HEK293T (cell line): ENCODE data around the gene CADM4.
"Not testable (repeated sequence)": the region's sequence is repeated elsewhere in the genome, so short reads cannot be mapped to it uniquely, and the experiment has no call there.

Experiments
- CTCF ChIA-PET: fragments of 350-600 bp; formaldehyde crosslinking; extraction: SDS; loops from one replicate; lab custom pipeline; 2021; ENCODE audit warnings: antibody characterized with exemption, inconsistent platforms; lab: Yijun Ruan, JAX
- POLR2A ChIA-PET: fragments of 350-600 bp; formaldehyde crosslinking; extraction: SDS; loops from one replicate; lab custom pipeline; 2020; ENCODE audit warnings: antibody characterized with exemption, inconsistent platforms; lab: Yijun Ruan, JAX
- DNase-seq: peaks from one replicate; pipeline ENCODE4 v3.0.0; 2012; ENCODE audit warnings: mixed read lengths; ENCODE audit errors: extremely low spot score
- ARNT ChIP-seq: fragments of 450-650 bp; IDR thresholded peaks from 2 replicates; pipeline ENCODE4 v1.6.1; 2017; ENCODE audit warnings: mild to moderate bottlenecking
- BHLHE40 ChIP-seq: fragments of 450-650 bp; IDR thresholded peaks from 2 replicates; pipeline ENCODE4 v1.6.1; 2016; ENCODE audit warnings: mild to moderate bottlenecking, moderate library complexity, borderline replicate concordance
- CTBP1 ChIP-seq: fragments of 450-650 bp; IDR thresholded peaks from 2 replicates; pipeline ENCODE4 v1.6.1; 2016; ENCODE audit warnings: borderline replicate concordance
- ELF4 ChIP-seq: fragments of 450-650 bp; IDR thresholded peaks from 2 replicates; pipeline ENCODE4 v1.6.1; 2017; ENCODE audit warnings: antibody characterized with exemption
- FOXA1 ChIP-seq: fragments of 450-650 bp; IDR thresholded peaks from 2 replicates; pipeline ENCODE4 v1.6.1; 2016; ENCODE audit warnings: mild to moderate bottlenecking
- FOXK2 ChIP-seq: fragments of 450-650 bp; IDR thresholded peaks from 2 replicates; pipeline ENCODE4 v1.6.1; 2016; ENCODE audit warnings: mild to moderate bottlenecking
- FOXM1 ChIP-seq: fragments of 450-650 bp; IDR thresholded peaks from 2 replicates; pipeline ENCODE4 v1.6.1; 2017; ENCODE audit warnings: mild to moderate bottlenecking, borderline replicate concordance
- HDGF ChIP-seq: fragments of 450-650 bp; IDR thresholded peaks from 2 replicates; pipeline ENCODE4 v1.6.1; 2017; ENCODE audit warnings: antibody characterized with exemption, borderline replicate concordance
- L3MBTL2 ChIP-seq: fragments of 450-650 bp; conservative IDR thresholded peaks from 2 replicates; pipeline ENCODE4 v1.6.1; 2016; ENCODE audit warnings: mild to moderate bottlenecking
- LEF1 ChIP-seq: fragments of 450-650 bp; IDR thresholded peaks from 2 replicates; pipeline ENCODE4 v1.6.1; 2017; ENCODE audit warnings: mild to moderate bottlenecking, borderline replicate concordance
- NFRKB ChIP-seq: fragments of 450-650 bp; IDR thresholded peaks from 2 replicates; pipeline ENCODE4 v1.6.1; 2016; ENCODE audit warnings: mild to moderate bottlenecking, moderate library complexity
- SP1 ChIP-seq: fragments of 450-650 bp; IDR thresholded peaks from 2 replicates; pipeline ENCODE4 v1.6.1; 2017
- SUZ12 ChIP-seq: fragments of 450-650 bp; IDR thresholded peaks from 2 replicates; pipeline ENCODE4 v1.6.1; 2016; ENCODE audit warnings: mild to moderate bottlenecking
- TARDBP ChIP-seq: fragments of 450-650 bp; IDR thresholded peaks from 2 replicates; pipeline ENCODE4 v1.6.1; 2016
- ZNF384 ChIP-seq: fragments of 450-650 bp; IDR thresholded peaks from 2 replicates; pipeline ENCODE4 v1.6.1; 2016
- TF ChIP-seq, protein P1 (sequence below): fragments of 450-650 bp; IDR thresholded peaks from 2 replicates; pipeline ENCODE4 v1.6.1; 2016

CADM4 gene

DNA sequence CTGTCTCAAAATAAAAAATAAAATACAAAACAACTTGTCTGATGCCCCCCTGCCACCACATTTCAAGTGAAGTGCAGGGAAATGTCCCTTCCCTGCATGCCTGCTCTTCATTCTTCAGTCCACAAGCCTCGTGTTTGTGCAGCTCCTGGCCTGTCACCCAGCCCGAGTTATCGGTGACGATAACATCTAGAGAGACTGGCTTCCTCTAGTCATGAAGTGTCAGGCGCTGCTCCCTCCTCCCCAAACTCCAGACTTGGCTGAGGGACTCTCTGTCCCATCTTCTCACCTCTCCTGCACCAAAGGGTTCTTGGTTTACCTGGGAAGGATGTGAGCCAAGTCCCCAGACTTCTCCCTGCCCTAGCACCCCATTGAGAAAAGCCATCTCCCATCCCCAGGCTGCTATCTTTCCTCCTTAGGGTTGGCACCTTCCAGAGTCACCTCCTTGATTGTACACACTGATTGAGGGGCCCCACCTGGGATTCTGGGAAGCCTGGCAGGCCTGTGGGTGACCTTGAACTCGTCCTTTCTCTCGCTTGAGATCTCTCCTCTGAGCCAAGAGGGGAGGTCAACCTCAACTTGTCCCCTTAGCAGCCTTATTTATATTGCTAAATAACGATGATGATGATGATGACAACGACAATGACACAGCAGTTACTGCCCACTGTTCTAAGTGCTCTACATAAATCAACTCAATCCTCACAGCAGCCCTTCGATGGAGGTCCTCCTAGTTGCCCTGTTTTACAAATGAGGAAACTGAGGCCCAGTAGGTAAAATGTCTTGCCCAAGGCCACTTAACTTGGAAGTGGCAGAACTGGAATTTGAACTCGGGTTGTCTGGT lies 43.4 kb upstream of the CADM4 start:
- ChIA-PET CTCF (interaction anchor here (0.7 kb wide), 1 partner anchor 14 kb away, joined by 3 read pairs; no protein-coding TSS in a partner anchor), POLR2A (no interaction called here)
- DNase-seq = no peak

DNA sequence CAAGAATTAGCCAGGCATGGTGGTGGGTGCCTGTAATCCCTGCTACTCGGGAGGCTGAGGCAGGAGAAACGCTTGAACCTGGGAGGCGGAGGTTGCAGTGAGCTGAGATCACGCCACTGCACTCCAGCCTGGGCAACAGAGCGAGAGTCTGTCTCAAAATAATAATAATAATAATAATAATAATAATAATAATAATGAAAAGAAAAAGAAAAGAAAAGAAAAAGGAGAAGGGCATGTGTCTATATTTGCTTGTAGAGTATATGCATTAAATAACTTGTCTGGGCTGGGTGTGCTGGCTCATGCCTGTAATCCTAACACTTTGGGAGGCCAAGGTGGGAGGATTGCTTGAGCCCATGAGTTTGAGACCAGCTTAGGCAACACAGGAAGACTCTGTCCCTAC lies 42.6 kb upstream of the CADM4 start:
- CTCF ChIA-PET = interaction anchor here (0.7 kb wide), 1 partner anchor 14 kb away, joined by 3 read pairs; no protein-coding TSS in a partner anchor
- POLR2A ChIA-PET, DNase-seq: not testable (repeated sequence)

More for the DNA sequence above, 43.4 kb upstream of the CADM4 start:
- TF ChIP-seq BHLHE40 (no peak), ARNT (no peak), NFRKB (no peak)
- TF ChIP-seq, protein P1, sequence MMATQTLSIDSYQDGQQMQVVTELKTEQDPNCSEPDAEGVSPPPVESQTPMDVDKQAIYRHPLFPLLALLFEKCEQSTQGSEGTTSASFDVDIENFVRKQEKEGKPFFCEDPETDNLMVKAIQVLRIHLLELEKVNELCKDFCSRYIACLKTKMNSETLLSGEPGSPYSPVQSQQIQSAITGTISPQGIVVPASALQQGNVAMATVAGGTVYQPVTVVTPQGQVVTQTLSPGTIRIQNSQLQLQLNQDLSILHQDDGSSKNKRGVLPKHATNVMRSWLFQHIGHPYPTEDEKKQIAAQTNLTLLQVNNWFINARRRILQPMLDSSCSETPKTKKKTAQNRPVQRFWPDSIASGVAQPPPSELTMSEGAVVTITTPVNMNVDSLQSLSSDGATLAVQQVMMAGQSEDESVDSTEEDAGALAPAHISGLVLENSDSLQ = no peak

DNA sequence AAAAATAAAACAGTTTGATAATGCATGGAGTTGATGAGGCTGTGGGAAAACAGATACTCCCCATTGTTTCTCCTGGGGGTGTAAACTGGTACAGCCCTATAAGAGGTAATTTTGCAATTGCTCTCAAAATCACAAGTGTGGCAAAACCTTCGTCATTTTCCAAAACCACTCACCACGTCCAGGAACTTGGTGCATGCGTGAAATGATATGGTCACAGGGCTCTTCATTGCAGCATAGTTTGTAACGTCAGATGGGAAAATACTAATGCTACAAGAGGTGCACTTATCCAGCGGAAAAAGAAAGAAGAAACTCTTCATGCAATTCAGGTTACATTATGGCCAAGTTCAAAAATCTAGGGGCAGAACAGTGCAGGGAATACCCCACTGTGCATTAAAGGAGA lies 42.2 kb upstream of the CADM4 start:
- no peak for DNase-seq
- POLR2A ChIA-PET = no interaction called here
- CTCF ChIA-PET = interaction anchor here (0.7 kb wide), 1 partner anchor 13 kb away, joined by 3 read pairs; no protein-coding TSS in a partner anchor
- no peak for TF ChIP-seq NFRKB
- TF ChIP-seq FOXM1 = no peak
- TF ChIP-seq L3MBTL2 = no peak
- TF ChIP-seq LEF1 = no peak
- TF ChIP-seq SUZ12 = no peak

DNA sequence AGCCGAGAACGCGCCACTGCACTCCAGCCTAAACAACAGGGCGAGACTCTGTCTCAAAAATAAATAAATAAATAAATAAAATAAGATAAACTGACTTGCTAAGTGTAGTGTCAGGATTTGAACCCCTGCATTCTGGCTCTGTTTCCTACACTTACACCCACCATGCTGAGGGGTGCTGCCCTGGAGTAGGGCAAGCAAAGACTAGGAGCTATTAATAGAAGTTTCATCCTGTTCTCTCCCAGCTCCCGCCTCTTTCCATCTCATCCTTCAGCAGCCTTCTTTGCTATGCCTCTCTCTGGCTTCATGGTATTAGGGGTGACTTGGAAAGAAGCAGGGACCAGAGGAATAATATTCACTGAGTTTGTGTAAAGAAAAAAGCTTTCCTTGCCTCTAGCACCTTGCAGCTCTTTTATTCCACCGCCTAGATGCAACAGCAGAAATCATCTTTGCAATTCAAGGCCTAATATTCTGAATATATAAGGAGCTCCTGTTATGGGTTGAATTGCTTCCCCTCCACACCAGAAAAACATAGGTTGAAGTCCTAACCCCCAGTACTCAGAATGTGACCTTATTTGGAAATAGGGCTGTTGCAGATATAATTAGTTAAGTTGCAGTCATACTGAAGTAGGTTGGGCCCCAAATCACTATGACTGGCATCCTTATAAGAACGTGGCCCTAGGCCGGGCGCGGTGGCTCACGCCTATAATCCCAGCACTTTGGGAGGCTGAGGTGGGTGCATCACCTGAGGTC lies 39.0 kb upstream of the CADM4 start:
- TF ChIP-seq SUZ12 = no peak
- no peak for TF ChIP-seq ARNT
- TF ChIP-seq ELF4 = no peak
- no peak for TF ChIP-seq LEF1
- TF ChIP-seq CTBP1 = no peak
- TF ChIP-seq FOXA1 = no peak
- TF ChIP-seq, protein P1 = no peak
- TF ChIP-seq HDGF = no peak
- no peak for TF ChIP-seq ZNF384
- TF ChIP-seq BHLHE40 = no peak
- TF ChIP-seq L3MBTL2 = no peak
- TF ChIP-seq NFRKB = no peak
- no peak for TF ChIP-seq FOXM1
- no peak for TF ChIP-seq TARDBP
- TF ChIP-seq FOXK2 = no peak
- DNase-seq = no peak
- CTCF ChIA-PET = no interaction called here
- POLR2A ChIA-PET = interaction anchor here (1.6 kb wide), 1 partner anchor 8 kb away, joined by 6 read pairs; no protein-coding TSS in a partner anchor

DNA sequence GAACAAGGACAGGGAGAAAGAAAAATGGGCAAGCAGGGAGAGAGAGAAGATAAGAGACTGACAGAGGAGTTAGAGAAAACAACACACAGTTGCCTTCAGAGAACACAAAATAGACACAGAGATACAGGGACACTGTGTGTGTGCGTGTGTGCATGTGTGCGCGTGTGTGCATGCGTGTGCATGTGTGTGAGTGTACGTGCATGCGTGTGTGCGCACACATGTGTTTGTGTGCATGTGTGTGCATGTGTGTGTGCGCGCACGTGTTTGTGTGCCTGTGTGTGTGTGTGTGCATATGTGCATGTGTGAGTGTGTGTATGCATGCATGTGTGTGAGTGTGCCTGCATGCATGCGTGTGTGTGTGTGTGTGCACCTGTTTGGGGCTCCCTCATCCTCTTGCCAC lies 36.3 kb upstream of the CADM4 start:
- no peak for TF ChIP-seq ELF4
- TF ChIP-seq LEF1 = no peak
- no peak for TF ChIP-seq NFRKB
- TF ChIP-seq SP1 = no peak
- POLR2A ChIA-PET = no interaction called here
- CTCF ChIA-PET = no interaction called here
- no peak for DNase-seq

DNA sequence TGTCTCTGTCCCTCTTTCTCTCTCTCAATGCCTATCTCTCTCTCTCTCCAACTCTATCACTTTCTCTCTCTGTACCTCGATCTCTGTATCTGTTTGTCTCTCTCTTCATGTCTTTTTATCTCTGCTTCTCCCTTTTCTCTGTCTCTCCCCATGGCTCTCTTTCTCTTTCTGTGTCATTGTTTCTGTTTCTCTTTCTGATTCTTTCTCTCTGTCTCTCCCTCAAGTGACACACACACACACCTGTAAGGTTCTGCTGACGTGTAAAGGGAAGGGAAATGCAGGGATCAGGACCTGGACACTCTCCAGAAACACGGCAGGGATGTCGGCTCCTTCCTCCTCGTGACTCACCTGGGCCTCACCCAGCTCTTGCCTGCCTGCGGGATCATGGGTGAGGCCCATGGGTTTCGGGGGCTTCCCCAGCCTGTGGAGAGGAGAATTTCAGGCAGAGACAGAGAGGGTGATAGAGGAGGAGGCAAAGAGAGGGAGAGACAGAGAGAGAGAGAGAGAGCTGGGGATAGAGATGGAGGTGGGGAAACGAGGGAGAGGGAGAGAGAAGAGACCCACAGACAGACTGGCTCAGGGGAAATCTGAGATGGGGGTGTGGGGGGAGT lies 35.7 kb upstream of the CADM4 start:
- no peak for DNase-seq
- ChIA-PET CTCF (no interaction called here), POLR2A (no interaction called here)
- TF ChIP-seq NFRKB (no peak), SUZ12 (no peak), L3MBTL2 (no peak), BHLHE40 (no peak), FOXK2 (no peak), FOXA1 (no peak), SP1 (no peak), ZNF384 (no peak), CTBP1 (no peak), ARNT (no peak), ELF4 (no peak), LEF1 (no peak), HDGF (no peak), FOXM1 (no peak), TARDBP (no peak)
- TF ChIP-seq, protein P1 = no peak
